ENCODE results near the gene LRRC17. TPM values are rescaled to one million over a fixed set of nuclear protein-coding genes. Genes with fewer than 3 reads are reported as not detected.

Gene LRRC17
- total RNA-seq, 4 donors from 2014 or later: 1.5 to 7.6 (median 3.1) TPM

- no peaks in the 10 kb centered on the region for H3K9me3 ChIP-seq
- H3K27ac ChIP-seq: no peak overlapping the region
- 85 to 89% methylated on average over 4 of the region's 4 CpGs for WGBS, 2 donors (ENCODE audit: low coverage in 1 of 2)
- H3K4me3 ChIP-seq: no peak overlapping the region
- peaks cover 0 to 7% (median 0%) of the 10 kb centered on the region in 3 donors for H3K4me1 ChIP-seq
- TF ChIP-seq POLR2AphosphoS5 (IDR thresholded peaks at IDR 0.05) (no peak), POLR2A (IDR thresholded peaks at IDR 0.05) (no peak), CTCF (IDR thresholded peaks at IDR 0.05) (no peak), EP300 (IDR thresholded peaks at IDR 0.05) (no peak)
- ATAC-seq: no peak
- H3K36me3 ChIP-seq: no peaks in the 10 kb centered on the region
- H3K27me3 ChIP-seq: no peaks in the 10 kb centered on the region
These were observed 39.2 kb upstream of the LRRC17 start for GRCh38 chr7:102873470-102874165.

GRCh38 chr7:102874166-102874829 is 38.5 kb upstream of the LRRC17 start:
- H3K27me3 ChIP-seq: no peaks in the 10 kb centered on the region
- TF ChIP-seq POLR2A (IDR thresholded peaks at IDR 0.05) (no peak), CTCF (IDR thresholded peaks at IDR 0.05) (no peak), EP300 (IDR thresholded peaks at IDR 0.05) (no peak), POLR2AphosphoS5 (IDR thresholded peaks at IDR 0.05) (no peak)
- no peaks in the 10 kb centered on the region for H3K36me3 ChIP-seq
- peaks cover 0 to 7% (median 0%) of the 10 kb centered on the region in 3 donors for H3K4me1 ChIP-seq
- H3K27ac ChIP-seq: no peak overlapping the region
- no peak overlapping the region for H3K4me3 ChIP-seq
- no peak for ATAC-seq
- WGBS, 2 donors (ENCODE audit: low coverage in 1 of 2): 51 to 72% methylated on average over 3 to 5 of the region's 5 CpGs
- H3K9me3 ChIP-seq: no peaks in the 10 kb centered on the region

- Histone ChIP-seq H3K27ac (no peak overlapping the region), H3K27me3 (no peaks in the 10 kb centered on the region), H3K4me3 (no peak overlapping the region), H3K9me3 (no peaks in the 10 kb centered on the region), H3K36me3 (no peaks in the 10 kb centered on the region), H3K4me1 (peaks cover 0 to 7% (median 0%) of the 10 kb centered on the region in 3 donors)
- no peak for ATAC-seq
- WGBS, 2 donors (ENCODE audit: low coverage in 1 of 2): 83 to 89% methylated on average over 1 of the region's 1 CpG
- TF ChIP-seq POLR2A (IDR thresholded peaks at IDR 0.05) (no peak), CTCF (IDR thresholded peaks at IDR 0.05) (no peak), EP300 (IDR thresholded peaks at IDR 0.05) (no peak), POLR2AphosphoS5 (IDR thresholded peaks at IDR 0.05) (no peak)
These were observed 37.8 kb upstream of the LRRC17 start for GRCh38 chr7:102874966-102875365.

- peaks cover 0 to 7% (median 0%) of the 10 kb centered on the region in 3 donors for H3K4me1 ChIP-seq
- ATAC-seq: peak; percentile 50
- H3K9me3 ChIP-seq: no peaks in the 10 kb centered on the region
- H3K36me3 ChIP-seq: no peaks in the 10 kb centered on the region
- no peak overlapping the region for H3K4me3 ChIP-seq
- TF ChIP-seq CTCF (IDR thresholded peaks at IDR 0.05) (no peak), EP300 (IDR thresholded peaks at IDR 0.05) (no peak), POLR2AphosphoS5 (IDR thresholded peaks at IDR 0.05) (peak; percentile 58)
- no peak overlapping the region for H3K27ac ChIP-seq
- H3K27me3 ChIP-seq: no peaks in the 10 kb centered on the region
- 67 to 100% methylated on average over 2 to 3 of the region's 3 CpGs for WGBS, 2 donors (ENCODE audit: low coverage in 1 of 2)
These were observed 37.0 kb upstream of the LRRC17 start for GRCh38 chr7:102875700-102876295.
